GM12892 (cell line): Measurements from ENCODE around the gene INCENP.

Source experiments
- POLR2A ChIP-seq: IDR thresholded peaks from 2 replicates; pipeline ENCODE4 v1.6.1; 2011; ENCODE audit warnings: low read depth, low read length, control low read depth
- TAF1 ChIP-seq: IDR thresholded peaks from 2 replicates; pipeline ENCODE4 v1.6.1; 2011; ENCODE audit warnings: low read depth, mild to moderate bottlenecking, control low read depth, low read length, borderline replicate concordance

GRCh38 chr11:62139526-62140303, 15.9 kb downstream of the INCENP start:
- no peak for TF ChIP-seq POLR2A
- no peak for TF ChIP-seq TAF1
